ENCODE results near the gene NTRK3. TPM values are rescaled to one million over a fixed set of nuclear protein-coding genes. Genes with fewer than 3 reads are reported as not detected.

NTRK3 gene
- total RNA-seq, 2 donors from 2014 or later, result 4.2 to 7.2 TPM

GRCh38 chr15:87901926-87902690 lies 354.4 kb downstream of the NTRK3 start:
- Histone ChIP-seq H3K4me3 (no peak overlapping the region), H3K9me3 (no peaks in the 10 kb centered on the region), H3K27ac (no peak overlapping the region), H3K4me1 (replicated peaks) (no peaks in the 10 kb centered on the region), H3K36me3 (no peaks in the 10 kb centered on the region), H3K27me3 (replicated peaks; ENCODE audit: insufficient read depth) (no peaks in the 10 kb centered on the region)
- DNase-seq (ENCODE audit: low spot score), result no peak
- no peak for TF ChIP-seq POLR2A (IDR thresholded peaks at IDR 0.05)
- TF ChIP-seq CTCF (IDR thresholded peaks at IDR 0.05), result no peak
- TF ChIP-seq POLR2AphosphoS5 (IDR thresholded peaks at IDR 0.05), result no peak
- 59% methylated on average over 3 of the region's 3 CpGs for WGBS
- intact Hi-C loops (cut with DNase I), result no loop called here

GRCh38 chr15:87901008-87901407 lies 355.5 kb downstream of the NTRK3 start:
- no peaks in the 10 kb centered on the region for H3K36me3 ChIP-seq
- no peak overlapping the region for H3K4me3 ChIP-seq
- intact Hi-C loops (cut with DNase I), result no loop called here
- no peaks in the 10 kb centered on the region for H3K27me3 ChIP-seq (replicated peaks; ENCODE audit: insufficient read depth)
- H3K9me3 ChIP-seq, result no peaks in the 10 kb centered on the region
- WGBS, result 87% methylated on average over 1 of the region's 1 CpG
- TF ChIP-seq POLR2AphosphoS5 (IDR thresholded peaks at IDR 0.05) (no peak), POLR2A (IDR thresholded peaks at IDR 0.05) (no peak), CTCF (IDR thresholded peaks at IDR 0.05) (no peak)
- no peaks in the 10 kb centered on the region for H3K4me1 ChIP-seq (replicated peaks)
- no peak for DNase-seq (ENCODE audit: low spot score)
- H3K27ac ChIP-seq, result no peak overlapping the region

- DNase-seq (ENCODE audit: low spot score), result no peak
- Histone ChIP-seq H3K27ac (no peak overlapping the region), H3K36me3 (no peaks in the 10 kb centered on the region), H3K4me1 (replicated peaks) (no peaks in the 10 kb centered on the region), H3K4me3 (no peak overlapping the region), H3K27me3 (replicated peaks; ENCODE audit: insufficient read depth) (no peaks in the 10 kb centered on the region), H3K9me3 (no peaks in the 10 kb centered on the region)
- WGBS, result 59% methylated on average over 4 of the region's 4 CpGs
- intact Hi-C loops (cut with DNase I), result no loop called here
- TF ChIP-seq POLR2AphosphoS5 (IDR thresholded peaks at IDR 0.05), result no peak
- TF ChIP-seq CTCF (IDR thresholded peaks at IDR 0.05), result no peak
- TF ChIP-seq POLR2A (IDR thresholded peaks at IDR 0.05), result no peak
These were observed 359.6 kb downstream of the NTRK3 start for GRCh38 chr15:87896936-87897335.

- no peak for DNase-seq (ENCODE audit: low spot score)
- no peaks in the 10 kb centered on the region for H3K36me3 ChIP-seq
- intact Hi-C loops (cut with DNase I), result no loop called here
- H3K4me3 ChIP-seq, result no peak overlapping the region
- no peaks in the 10 kb centered on the region for H3K27me3 ChIP-seq (replicated peaks; ENCODE audit: insufficient read depth)
- 74% methylated on average over 1 of the region's 1 CpG for WGBS
- no peak for TF ChIP-seq POLR2AphosphoS5 (IDR thresholded peaks at IDR 0.05)
- no peak for TF ChIP-seq POLR2A (IDR thresholded peaks at IDR 0.05)
- TF ChIP-seq CTCF (IDR thresholded peaks at IDR 0.05), result no peak
- H3K27ac ChIP-seq, result no peak overlapping the region
- no peaks in the 10 kb centered on the region for H3K4me1 ChIP-seq (replicated peaks)
- H3K9me3 ChIP-seq, result no peaks in the 10 kb centered on the region
These were observed 369.4 kb downstream of the NTRK3 start for GRCh38 chr15:87887177-87887576.

GRCh38 chr15:87881026-87881425 lies 375.5 kb downstream of the NTRK3 start:
- Histone ChIP-seq H3K27ac (no peak overlapping the region), H3K4me3 (no peak overlapping the region), H3K27me3 (replicated peaks; ENCODE audit: insufficient read depth) (no peaks in the 10 kb centered on the region), H3K9me3 (no peaks in the 10 kb centered on the region), H3K4me1 (replicated peaks) (no peaks in the 10 kb centered on the region), H3K36me3 (no peaks in the 10 kb centered on the region)
- no peak for DNase-seq (ENCODE audit: low spot score)
- no peak for TF ChIP-seq POLR2A (IDR thresholded peaks at IDR 0.05)
- TF ChIP-seq POLR2AphosphoS5 (IDR thresholded peaks at IDR 0.05), result no peak
- TF ChIP-seq CTCF (IDR thresholded peaks at IDR 0.05), result no peak
- WGBS, result 92% methylated on average over 1 of the region's 1 CpG
- intact Hi-C loops (cut with DNase I), result no loop called here

Data from prostate gland (tissue), 2 donors.